NCI-H524 treated with DMSO at 0.1 percent for 48 hours (cell line): ENCODE measurements around the gene VPS29.

Experiments used
- DNase-seq: peaks from one replicate; lab custom pipeline; 2025; lab: John Stamatoyannopoulos, UW

The VPS29 gene

GRCh38 chr12:110444455-110444854 is 57.5 kb downstream of the VPS29 start:
- DNase-seq = no peak
